ENCODE data around the gene EFR3B. TPM values are rescaled to one million over a fixed set of nuclear protein-coding genes. Genes with fewer than 3 reads are reported as not detected.
A peak's percentile ranks its signal among the peaks of the same experiment; 100 is the strongest.
"Not testable (repeated sequence)": the region's sequence is repeated elsewhere in the genome, so short reads cannot be mapped to it uniquely, and the experiment has no call there.

EFR3B gene
- total RNA-seq, 1 donor from 2014 or later, result 17.2 TPM

- Histone ChIP-seq H4K20me1 (ENCODE audit: low read depth) (peaks cover 14% of the 10 kb centered on the region), H2AFZ (replicated peaks) (no peak overlapping the region), H3K27ac (peak overlapping the region; percentile 37), H3K4me3 (no peak overlapping the region), H3F3A (ENCODE audit: low read depth) (peaks cover 19% of the 10 kb centered on the region), H3K9ac (no peak overlapping the region), H3K9me3 (ENCODE audit: low read depth) (no peaks in the 10 kb centered on the region), H3K27me3 (no peaks in the 10 kb centered on the region), H3K79me2 (ENCODE audit: low read depth) (peaks cover 28% of the 10 kb centered on the region), H3K4me2 (peak overlapping the region; percentile 71), H3K36me3 (peaks cover 4% of the 10 kb centered on the region), H3K4me1 (peaks cover 36% of the 10 kb centered on the region)
- Mint-ChIP-seq H3K4me1 (peaks cover 28% of the 10 kb centered on the region), H3K27me3 (ENCODE audit: insufficient read depth, low read depth) (peaks cover 8% of the 10 kb centered on the region), H3K9me3 (no peaks in the 10 kb centered on the region), H3K4me3 (no peak overlapping the region), H3K36me3 (peaks cover 27% of the 10 kb centered on the region), H3K27ac (no peak overlapping the region)
- no peak for TF ChIP-seq EZH2phosphoT487 (IDR thresholded peaks at IDR 0.05)
- no peak for TF ChIP-seq EZH2 (IDR thresholded peaks at IDR 0.05)
- no peak for TF ChIP-seq CTCF (IDR thresholded peaks at IDR 0.05)
- no peak for DNase-seq (ENCODE audit: low spot score)
Observed at GRCh38 chr2:25091265-25091664, 49.4 kb downstream of the EFR3B start.

DNA sequence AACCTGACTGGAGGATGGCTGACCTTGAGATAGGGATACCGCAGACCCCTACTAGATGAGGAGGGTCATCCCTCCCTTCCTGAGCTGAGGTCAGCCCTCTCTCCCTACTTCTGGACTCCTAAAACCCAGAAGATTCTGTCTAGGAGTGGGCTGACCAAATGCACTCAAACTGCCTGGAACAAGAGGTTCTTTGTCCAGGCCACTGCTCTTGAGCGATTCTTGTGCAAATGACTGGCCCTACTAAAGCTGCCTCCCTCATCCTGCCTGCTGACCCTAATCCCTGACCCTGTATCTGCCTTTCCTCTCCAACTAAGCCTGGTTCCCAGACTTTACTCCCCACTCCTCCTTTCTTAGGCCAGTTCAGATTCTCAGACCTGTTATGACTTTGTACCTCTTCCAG is 56.2 kb downstream of the EFR3B start:
- TF ChIP-seq EZH2 (IDR thresholded peaks at IDR 0.05), result no peak
- TF ChIP-seq CTCF (IDR thresholded peaks at IDR 0.05), result no peak
- TF ChIP-seq EZH2phosphoT487 (IDR thresholded peaks at IDR 0.05), result no peak
- Histone ChIP-seq H3K79me2 (ENCODE audit: low read depth) (no peaks in the 10 kb centered on the region), H3K27ac (no peak overlapping the region), H3K36me3 (peaks cover 4% of the 10 kb centered on the region), H3K9ac (no peak overlapping the region), H2AFZ (replicated peaks) (no peak overlapping the region), H3F3A (ENCODE audit: low read depth) (peaks cover 11% of the 10 kb centered on the region), H3K9me3 (ENCODE audit: low read depth) (no peaks in the 10 kb centered on the region), H3K4me1 (peaks cover 18% of the 10 kb centered on the region), H3K27me3 (no peaks in the 10 kb centered on the region), H4K20me1 (ENCODE audit: low read depth) (peaks cover 22% of the 10 kb centered on the region), H3K4me2 (peak overlapping the region; percentile 31), H3K4me3 (no peak overlapping the region)
- H3K4me1 Mint-ChIP-seq, result peaks cover 23% of the 10 kb centered on the region
- H3K27me3 Mint-ChIP-seq (ENCODE audit: insufficient read depth, low read depth), result peaks cover 4% of the 10 kb centered on the region
- peaks cover 53% of the 10 kb centered on the region for H3K36me3 Mint-ChIP-seq
- H3K9me3 Mint-ChIP-seq, result no peaks in the 10 kb centered on the region
- H3K27ac Mint-ChIP-seq, result peak overlapping the region; percentile 93
- DNase-seq (ENCODE audit: low spot score), result peak; percentile 62
- no peak overlapping the region for H3K4me3 Mint-ChIP-seq

DNA sequence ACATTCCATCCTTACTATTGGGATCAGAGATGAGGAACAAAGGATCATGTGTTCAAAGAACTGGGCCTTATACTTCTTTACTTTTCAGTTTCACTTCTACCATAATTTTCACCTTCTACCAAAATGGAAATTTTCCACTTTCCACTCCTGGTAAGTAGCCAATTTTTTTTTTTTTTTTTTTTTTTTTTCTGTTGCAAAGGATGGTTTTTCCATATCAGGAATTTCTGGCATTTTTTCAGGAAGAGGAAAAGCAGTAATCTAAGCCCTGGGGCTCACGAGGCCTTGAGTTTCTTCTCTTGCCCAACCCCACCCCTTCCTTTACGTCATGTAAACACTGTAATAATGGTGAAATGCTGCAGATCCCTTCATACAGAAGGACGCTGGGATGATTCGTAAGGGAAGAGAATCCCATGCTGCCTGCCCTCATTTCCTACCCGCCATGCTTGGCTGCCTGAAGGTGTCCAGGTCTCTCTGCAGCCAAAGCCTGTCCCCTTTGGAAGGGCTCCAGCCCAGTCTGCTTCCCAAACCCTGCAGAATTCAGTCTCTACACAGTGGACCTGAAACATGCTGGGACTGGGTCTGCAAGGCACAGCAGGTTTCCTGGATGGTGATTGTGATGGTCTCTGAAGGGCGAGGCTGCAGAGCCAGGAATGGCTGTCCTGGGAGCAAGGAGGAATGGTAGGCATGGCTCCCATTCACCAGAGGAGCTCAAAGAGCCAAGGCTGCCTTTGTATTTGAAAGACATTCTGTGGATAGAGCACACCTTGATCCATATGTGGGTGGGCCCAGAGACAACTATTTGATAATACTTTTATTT is 57.0 kb downstream of the EFR3B start:
- Mint-ChIP-seq H3K9me3 (no peaks in the 10 kb centered on the region), H3K27me3 (ENCODE audit: insufficient read depth, low read depth) (peaks cover 4% of the 10 kb centered on the region), H3K27ac (peak overlapping the region; percentile 93), H3K36me3 (peaks cover 52% of the 10 kb centered on the region), H3K4me1 (peaks cover 23% of the 10 kb centered on the region), H3K4me3 (no peak overlapping the region)
- Histone ChIP-seq H3K4me3 (no peak overlapping the region), H3F3A (ENCODE audit: low read depth) (peaks cover 11% of the 10 kb centered on the region), H3K27ac (peak overlapping the region; percentile 6), H3K4me2 (no peak overlapping the region), H3K36me3 (peaks cover 4% of the 10 kb centered on the region), H3K9ac (no peak overlapping the region), H3K4me1 (peaks cover 18% of the 10 kb centered on the region), H3K27me3 (no peaks in the 10 kb centered on the region), H2AFZ (replicated peaks) (no peak overlapping the region), H3K79me2 (ENCODE audit: low read depth) (no peaks in the 10 kb centered on the region), H3K9me3 (ENCODE audit: low read depth) (no peaks in the 10 kb centered on the region), H4K20me1 (ENCODE audit: low read depth) (peaks cover 22% of the 10 kb centered on the region)
- no peak for DNase-seq (ENCODE audit: low spot score)
- TF ChIP-seq EZH2phosphoT487 (IDR thresholded peaks at IDR 0.05) (no peak), CTCF (IDR thresholded peaks at IDR 0.05) (no peak), EZH2 (IDR thresholded peaks at IDR 0.05) (no peak)

GRCh38 chr2:25102352-25102751 is 60.5 kb downstream of the EFR3B start:
- not testable (repeated sequence) for H3K27me3 Mint-ChIP-seq (ENCODE audit: insufficient read depth, low read depth)

More at GRCh38 chr2:25102352-25102751, 60.5 kb downstream of the EFR3B start:
- not testable (repeated sequence) for H3K9ac ChIP-seq; H2AFZ ChIP-seq (replicated peaks); H3K9me3 ChIP-seq (ENCODE audit: low read depth); H3K9me3 Mint-ChIP-seq; DNase-seq (ENCODE audit: low spot score); H3K36me3 ChIP-seq; H3K27ac Mint-ChIP-seq; H3K4me3 ChIP-seq; H3K79me2 ChIP-seq (ENCODE audit: low read depth); H3K4me3 Mint-ChIP-seq; H3K27ac ChIP-seq; H3K27me3 ChIP-seq; H3K4me2 ChIP-seq
- Mint-ChIP-seq H3K4me1 (peaks cover 27% of the 10 kb centered on the region), H3K36me3 (peaks cover 32% of the 10 kb centered on the region)
- H3K4me1 ChIP-seq, result peaks cover 18% of the 10 kb centered on the region
- H4K20me1 ChIP-seq (ENCODE audit: low read depth), result peaks cover 18% of the 10 kb centered on the region
- H3F3A ChIP-seq (ENCODE audit: low read depth), result peaks cover 11% of the 10 kb centered on the region

Data from neural progenitor cell (in vitro differentiated cells).